RWPE1 (cell line): ENCODE measurements around the gene MYLK.

Experiments used
- CTCF ChIA-PET: fragments of 350-600 bp; sonication (Branson Sonifier 250); formaldehyde crosslinking; extraction: SDS; loops from one replicate; lab custom pipeline; 2021; lab: Yijun Ruan, JAX
- POLR2A ChIA-PET: fragments of 400-600 bp; formaldehyde crosslinking; extraction: SDS; loops from one replicate; lab custom pipeline; 2020; ENCODE audit warnings: antibody characterized with exemption; ENCODE audit not compliant: low non-redundant PET; lab: Yijun Ruan, JAX
- DNase-seq: peaks from one replicate; pipeline ENCODE4 v3.0.0; 2012; ENCODE audit warnings: low spot score
- H3K27ac ChIP-seq: fragments of 450-650 bp; 2 replicates; pipeline ENCODE4 v1.5.1; 2017
- TF ChIP-seq, protein P1 (sequence below): fragments of 450-650 bp; conservative IDR thresholded peaks from 2 replicates; pipeline ENCODE4 v1.5.1; 2017; ENCODE audit warnings: low read depth, mild to moderate bottlenecking

Gene MYLK

DNA sequence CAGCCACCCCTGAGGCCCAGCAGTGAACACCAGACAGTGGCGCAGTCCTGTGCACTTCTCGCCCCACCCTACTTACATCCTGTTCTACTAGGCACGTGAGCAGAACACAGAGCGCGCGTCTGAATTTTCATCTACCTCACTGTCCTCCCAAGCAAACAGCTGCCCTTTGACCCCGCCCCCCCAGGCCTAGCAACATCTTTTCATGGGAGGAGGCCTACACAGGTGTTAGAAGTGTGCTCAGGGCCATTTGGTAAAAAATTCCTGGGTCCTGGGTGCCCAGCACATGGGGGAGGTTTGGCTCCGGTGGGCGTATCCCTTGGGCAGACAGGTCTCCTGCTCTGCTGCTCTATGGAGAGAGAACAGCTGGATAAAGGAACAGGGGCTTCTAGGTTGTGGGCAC, 95.0 kb downstream of the MYLK start:
- H3K27ac ChIP-seq = no peak overlapping the region
- POLR2A ChIA-PET = no interaction called here
- no peak for DNase-seq
- CTCF ChIA-PET = no interaction called here
- TF ChIP-seq, protein P1, sequence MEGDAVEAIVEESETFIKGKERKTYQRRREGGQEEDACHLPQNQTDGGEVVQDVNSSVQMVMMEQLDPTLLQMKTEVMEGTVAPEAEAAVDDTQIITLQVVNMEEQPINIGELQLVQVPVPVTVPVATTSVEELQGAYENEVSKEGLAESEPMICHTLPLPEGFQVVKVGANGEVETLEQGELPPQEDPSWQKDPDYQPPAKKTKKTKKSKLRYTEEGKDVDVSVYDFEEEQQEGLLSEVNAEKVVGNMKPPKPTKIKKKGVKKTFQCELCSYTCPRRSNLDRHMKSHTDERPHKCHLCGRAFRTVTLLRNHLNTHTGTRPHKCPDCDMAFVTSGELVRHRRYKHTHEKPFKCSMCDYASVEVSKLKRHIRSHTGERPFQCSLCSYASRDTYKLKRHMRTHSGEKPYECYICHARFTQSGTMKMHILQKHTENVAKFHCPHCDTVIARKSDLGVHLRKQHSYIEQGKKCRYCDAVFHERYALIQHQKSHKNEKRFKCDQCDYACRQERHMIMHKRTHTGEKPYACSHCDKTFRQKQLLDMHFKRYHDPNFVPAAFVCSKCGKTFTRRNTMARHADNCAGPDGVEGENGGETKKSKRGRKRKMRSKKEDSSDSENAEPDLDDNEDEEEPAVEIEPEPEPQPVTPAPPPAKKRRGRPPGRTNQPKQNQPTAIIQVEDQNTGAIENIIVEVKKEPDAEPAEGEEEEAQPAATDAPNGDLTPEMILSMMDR = no peak

DNA sequence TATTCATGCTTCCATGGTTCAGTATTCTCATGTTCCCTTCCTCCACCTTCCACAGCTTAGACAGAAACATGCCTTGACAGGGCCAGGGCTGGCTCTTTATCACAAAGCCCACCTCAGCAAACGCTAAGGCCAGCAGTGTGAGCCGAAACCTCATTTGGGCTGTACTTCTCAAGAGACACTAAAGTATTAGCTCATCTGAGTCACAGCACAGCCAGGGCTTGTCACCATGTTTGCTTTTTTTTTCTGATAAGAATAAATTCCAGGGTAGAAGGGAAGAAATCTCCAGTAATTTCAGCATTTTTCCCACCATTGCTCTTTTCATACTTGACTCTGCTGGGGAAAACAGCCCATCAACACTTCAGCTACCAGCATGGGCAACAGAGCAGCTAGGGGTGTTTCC, 95.4 kb downstream of the MYLK start:
- DNase-seq = no peak
- TF ChIP-seq, protein P1 = no peak
- ChIA-PET CTCF (no interaction called here), POLR2A (no interaction called here)
- no peak overlapping the region for H3K27ac ChIP-seq

DNA sequence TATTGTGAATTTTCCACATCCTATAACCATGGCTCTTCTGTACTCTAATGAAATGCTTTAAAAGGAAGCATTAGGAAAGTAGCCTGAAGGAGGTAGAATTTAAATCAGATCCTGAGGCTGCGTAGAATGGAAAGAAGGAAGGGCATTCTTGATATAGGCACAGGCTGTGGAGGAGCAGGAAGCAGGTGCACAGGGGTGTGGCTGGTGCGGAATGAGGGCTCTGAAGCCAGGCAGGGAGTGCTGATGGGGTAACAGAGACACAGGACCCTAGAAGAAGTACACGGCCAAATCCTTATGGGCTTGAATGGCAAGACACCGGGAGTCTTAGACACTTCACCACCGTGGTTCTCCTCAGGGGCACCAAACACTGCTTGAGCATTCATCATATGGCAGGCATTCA, 97.0 kb downstream of the MYLK start:
- TF ChIP-seq, protein P1 = no peak
- no peak for DNase-seq
- POLR2A ChIA-PET = no interaction called here
- CTCF ChIA-PET = no interaction called here
- H3K27ac ChIP-seq = no peak overlapping the region

DNA sequence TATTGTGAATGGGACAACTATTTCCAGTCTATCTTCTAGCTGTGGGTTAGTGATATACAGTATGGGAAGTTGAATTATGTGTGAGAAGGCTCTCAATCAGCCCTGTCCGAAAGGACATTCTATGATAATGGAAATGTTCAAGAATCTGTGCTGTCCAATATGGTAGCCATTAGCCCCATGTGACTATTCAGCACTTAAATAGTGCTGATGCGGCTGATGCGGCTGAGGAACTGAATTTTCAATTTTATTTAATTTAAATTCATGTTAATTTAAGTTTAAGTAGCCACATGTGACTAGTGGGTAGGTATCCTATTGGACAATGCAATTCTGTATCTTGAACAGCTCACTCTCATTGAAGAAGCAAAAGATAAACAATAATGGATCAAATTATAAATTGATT, 98.5 kb downstream of the MYLK start:
- no peak overlapping the region for H3K27ac ChIP-seq
- POLR2A ChIA-PET = no interaction called here
- TF ChIP-seq, protein P1 = no peak
- no peak for DNase-seq
- CTCF ChIA-PET = no interaction called here

DNA sequence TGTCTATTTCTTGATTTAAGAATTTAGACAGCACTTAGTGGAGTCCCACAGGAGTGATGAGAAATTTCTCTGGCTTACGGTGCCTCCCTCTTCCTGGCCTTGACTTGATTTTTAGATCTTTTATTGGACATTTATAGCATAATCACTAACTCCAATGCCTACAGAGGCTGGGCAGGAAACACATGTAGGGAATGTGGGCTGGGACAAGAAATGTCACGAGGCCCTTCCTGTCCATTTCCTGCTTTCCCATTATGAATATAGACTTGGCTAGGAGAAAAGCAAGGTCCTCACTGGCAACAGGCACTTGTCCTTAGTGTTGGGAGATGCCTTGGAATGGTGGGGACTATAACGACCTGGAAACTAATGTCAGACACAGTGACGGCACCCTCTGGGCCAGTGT, 100.3 kb downstream of the MYLK start:
- TF ChIP-seq, protein P1 = no peak
- ChIA-PET CTCF (no interaction called here), POLR2A (no interaction called here)
- no peak for DNase-seq
- H3K27ac ChIP-seq = no peak overlapping the region

DNA sequence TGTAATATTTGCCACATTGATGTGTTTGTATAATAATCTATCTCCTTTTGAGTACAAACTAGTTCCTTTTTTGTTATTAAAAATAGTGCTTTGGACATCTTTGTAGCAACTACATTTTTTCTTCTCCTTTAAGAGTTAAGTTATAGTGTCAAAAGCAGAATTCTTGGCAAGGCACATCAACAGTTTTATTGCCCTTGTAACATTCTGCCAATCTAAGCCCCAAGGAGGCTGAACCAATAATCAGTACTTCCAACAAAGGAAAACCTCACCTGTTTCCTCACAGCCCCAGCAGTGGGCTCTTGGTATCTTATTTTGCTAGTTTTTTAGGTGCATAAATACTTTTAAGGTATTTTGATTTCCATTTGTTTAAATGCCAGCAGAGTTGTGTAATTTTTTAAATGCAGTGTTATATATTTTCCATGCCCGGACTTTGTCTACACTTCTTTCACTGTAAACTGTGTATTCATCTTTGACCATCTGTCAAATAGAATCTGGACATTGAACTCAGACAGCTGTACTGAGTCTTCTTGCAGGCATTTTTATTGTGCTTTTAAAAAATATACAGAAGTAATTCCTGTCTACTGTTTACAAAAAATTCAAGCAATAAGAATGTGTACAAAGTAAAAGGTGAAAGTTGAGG, 101.0 kb downstream of the MYLK start:
- TF ChIP-seq, protein P1 = no peak
- ChIA-PET POLR2A (no interaction called here), CTCF (no interaction called here)
- no peak overlapping the region for H3K27ac ChIP-seq
- DNase-seq = no peak
